IPS-NIHi7 (cell line): ENCODE measurements around the gene EFCAB11.
A peak's percentile ranks its signal among the peaks of the same experiment; 100 is the strongest.

Experiments
- DNase-seq: peaks from one replicate; pipeline ENCODE4 v3.0.0; 2012; ENCODE audit warnings: mixed read lengths; ENCODE audit errors: extremely low spot score

Gene EFCAB11

GRCh38 chr14:89866458-89866857 lies 88.1 kb downstream of the EFCAB11 start:
- DNase-seq, result no peak

- DNase-seq, result no peak
Measured at GRCh38 chr14:89865153-89865552, 89.4 kb downstream of the EFCAB11 start.

GRCh38 chr14:89862856-89863255 lies 91.7 kb downstream of the EFCAB11 start:
- no peak for DNase-seq

GRCh38 chr14:89861630-89862029 lies 92.9 kb downstream of the EFCAB11 start:
- no peak for DNase-seq

- no peak for DNase-seq
Measured at GRCh38 chr14:89858089-89858488, 96.4 kb downstream of the EFCAB11 start.

- DNase-seq, result no peak
Measured at GRCh38 chr14:89856871-89857345, 97.6 kb downstream of the EFCAB11 start.

GRCh38 chr14:89855961-89856656 lies 98.4 kb downstream of the EFCAB11 start:
- no peak for DNase-seq

- no peak for DNase-seq
Measured at GRCh38 chr14:89853936-89854693, 100.4 kb downstream of the EFCAB11 start.

- DNase-seq, result no peak
Measured at GRCh38 chr14:89851106-89851505, 103.4 kb downstream of the EFCAB11 start.

GRCh38 chr14:89849931-89850330 lies 104.6 kb downstream of the EFCAB11 start:
- no peak for DNase-seq

GRCh38 chr14:89848165-89848564 lies 106.4 kb downstream of the EFCAB11 start:
- no peak for DNase-seq

- DNase-seq, result no peak
Measured at GRCh38 chr14:89845346-89845745, 109.2 kb downstream of the EFCAB11 start.

- no peak for DNase-seq
Measured at GRCh38 chr14:89844508-89844907, 110.0 kb downstream of the EFCAB11 start.

- no peak for DNase-seq
Measured at GRCh38 chr14:89842837-89843236, 111.7 kb downstream of the EFCAB11 start.

GRCh38 chr14:89841851-89842250 lies 112.7 kb downstream of the EFCAB11 start:
- peak; percentile 60 for DNase-seq

GRCh38 chr14:89836830-89837469 lies 117.6 kb downstream of the EFCAB11 start:
- no peak for DNase-seq

- no peak for DNase-seq
Measured at GRCh38 chr14:89833661-89834060, 120.9 kb downstream of the EFCAB11 start.

GRCh38 chr14:89833120-89833532 lies 121.4 kb downstream of the EFCAB11 start:
- no peak for DNase-seq

GRCh38 chr14:89828471-89829165 lies 125.9 kb downstream of the EFCAB11 start:
- DNase-seq, result no peak

GRCh38 chr14:89827265-89827664 lies 127.3 kb downstream of the EFCAB11 start:
- no peak for DNase-seq

GRCh38 chr14:89826596-89826995 lies 127.9 kb downstream of the EFCAB11 start:
- DNase-seq, result no peak

- no peak for DNase-seq
Measured at GRCh38 chr14:89823743-89824142, 130.8 kb downstream of the EFCAB11 start.
